T-helper 22 cell (primary cell): ENCODE measurements around the gene LRRC4.

Experiments
- DNase-seq: peaks from one replicate; pipeline ENCODE4 v3.0.0-alpha.2; 2020; ENCODE audit warnings: low read depth

Gene LRRC4

GRCh38 chr7:127979113-127979727, 52.0 kb downstream of the LRRC4 start:
- no peak for DNase-seq

GRCh38 chr7:127978421-127978820, 52.8 kb downstream of the LRRC4 start:
- no peak for DNase-seq
